GM21423 (cell line): Measurements from ENCODE around the gene FKBP3.
"Not testable (repeated sequence)": the region's sequence is repeated elsewhere in the genome, so short reads cannot be mapped to it uniquely, and the experiment has no call there.

Experiments used
- ATAC-seq: cut with Tn5 transposase; IDR thresholded peaks from one replicate; pipeline ENCODE4 v1.9.1; 2021; ENCODE audit warnings: mild to moderate bottlenecking, moderate library complexity; ENCODE audit not compliant: unreplicated experiment

The FKBP3 gene

GRCh38 chr14:45114327-45114726, 20.0 kb downstream of the FKBP3 start:
- ATAC-seq = no peak

GRCh38 chr14:45112896-45113781, 21.1 kb downstream of the FKBP3 start:
- ATAC-seq = no peak

- no peak for ATAC-seq
Observed at GRCh38 chr14:45104561-45104960, 29.7 kb downstream of the FKBP3 start.

- ATAC-seq = no peak
Observed at GRCh38 chr14:45103806-45104205, 30.5 kb downstream of the FKBP3 start.

GRCh38 chr14:45096218-45096617, 38.1 kb downstream of the FKBP3 start:
- ATAC-seq = no peak

GRCh38 chr14:45095143-45095542, 39.1 kb downstream of the FKBP3 start:
- no peak for ATAC-seq

- ATAC-seq = no peak
Observed at GRCh38 chr14:45094275-45094674, 40.0 kb downstream of the FKBP3 start.

- ATAC-seq = no peak
Observed at GRCh38 chr14:45091710-45092109, 42.6 kb downstream of the FKBP3 start.

GRCh38 chr14:45089813-45090212, 44.5 kb downstream of the FKBP3 start:
- ATAC-seq = peak; percentile 69

GRCh38 chr14:45084946-45085346, 49.3 kb downstream of the FKBP3 start:
- ATAC-seq = no peak

GRCh38 chr14:45083976-45084722, 50.1 kb downstream of the FKBP3 start, which contains the start of gene PRPF39:
TSS of gene PRPF39 (plus strand) at chr14:45084116. CDS start at chr14:45095240, 11,124 bp downstream.
- peak; percentile 93 for ATAC-seq

- ATAC-seq = no peak
Observed at GRCh38 chr14:45083617-45083975, 50.7 kb downstream of the FKBP3 start.

- ATAC-seq = no peak
Observed at GRCh38 chr14:45082420-45082819, 51.9 kb downstream of the FKBP3 start.

- not testable (repeated sequence) for ATAC-seq
Observed at GRCh38 chr14:45081096-45081495, 53.2 kb downstream of the FKBP3 start.

GRCh38 chr14:45080416-45080968, 53.8 kb downstream of the FKBP3 start:
- not testable (repeated sequence) for ATAC-seq

GRCh38 chr14:45078323-45078722, 56.0 kb downstream of the FKBP3 start:
- ATAC-seq = no peak

- ATAC-seq = no peak
Observed at GRCh38 chr14:45073231-45073879, 60.9 kb downstream of the FKBP3 start.

- no peak for ATAC-seq
Observed at GRCh38 chr14:45072126-45072525, 62.2 kb downstream of the FKBP3 start.

GRCh38 chr14:45070215-45070614, 64.1 kb downstream of the FKBP3 start:
- ATAC-seq = no peak

GRCh38 chr14:45068396-45068795, 65.9 kb downstream of the FKBP3 start:
- no peak for ATAC-seq

- ATAC-seq = no peak
Observed at GRCh38 chr14:45066667-45067066, 67.6 kb downstream of the FKBP3 start.
